ENCODE data around the gene KBTBD7.

GRCh38 chr13:41179593-41180250, 14.6 kb downstream of the KBTBD7 start:
- no peak for TF ChIP-seq POLR2A (IDR thresholded peaks at IDR 0.05)
- TF ChIP-seq, protein P1, sequence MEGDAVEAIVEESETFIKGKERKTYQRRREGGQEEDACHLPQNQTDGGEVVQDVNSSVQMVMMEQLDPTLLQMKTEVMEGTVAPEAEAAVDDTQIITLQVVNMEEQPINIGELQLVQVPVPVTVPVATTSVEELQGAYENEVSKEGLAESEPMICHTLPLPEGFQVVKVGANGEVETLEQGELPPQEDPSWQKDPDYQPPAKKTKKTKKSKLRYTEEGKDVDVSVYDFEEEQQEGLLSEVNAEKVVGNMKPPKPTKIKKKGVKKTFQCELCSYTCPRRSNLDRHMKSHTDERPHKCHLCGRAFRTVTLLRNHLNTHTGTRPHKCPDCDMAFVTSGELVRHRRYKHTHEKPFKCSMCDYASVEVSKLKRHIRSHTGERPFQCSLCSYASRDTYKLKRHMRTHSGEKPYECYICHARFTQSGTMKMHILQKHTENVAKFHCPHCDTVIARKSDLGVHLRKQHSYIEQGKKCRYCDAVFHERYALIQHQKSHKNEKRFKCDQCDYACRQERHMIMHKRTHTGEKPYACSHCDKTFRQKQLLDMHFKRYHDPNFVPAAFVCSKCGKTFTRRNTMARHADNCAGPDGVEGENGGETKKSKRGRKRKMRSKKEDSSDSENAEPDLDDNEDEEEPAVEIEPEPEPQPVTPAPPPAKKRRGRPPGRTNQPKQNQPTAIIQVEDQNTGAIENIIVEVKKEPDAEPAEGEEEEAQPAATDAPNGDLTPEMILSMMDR (IDR thresholded peaks at IDR 0.05): no peak
